RKO (cell line): Measurements from ENCODE around the gene GPR3.
"Not testable (repeated sequence)": the region's sequence is repeated elsewhere in the genome, so short reads cannot be mapped to it uniquely, and the experiment has no call there.

Experiments
- DNase-seq: peaks from one replicate; pipeline ENCODE4 v3.0.0-alpha.2; 2016; ENCODE audit warnings: low spot score

The GPR3 gene

DNA sequence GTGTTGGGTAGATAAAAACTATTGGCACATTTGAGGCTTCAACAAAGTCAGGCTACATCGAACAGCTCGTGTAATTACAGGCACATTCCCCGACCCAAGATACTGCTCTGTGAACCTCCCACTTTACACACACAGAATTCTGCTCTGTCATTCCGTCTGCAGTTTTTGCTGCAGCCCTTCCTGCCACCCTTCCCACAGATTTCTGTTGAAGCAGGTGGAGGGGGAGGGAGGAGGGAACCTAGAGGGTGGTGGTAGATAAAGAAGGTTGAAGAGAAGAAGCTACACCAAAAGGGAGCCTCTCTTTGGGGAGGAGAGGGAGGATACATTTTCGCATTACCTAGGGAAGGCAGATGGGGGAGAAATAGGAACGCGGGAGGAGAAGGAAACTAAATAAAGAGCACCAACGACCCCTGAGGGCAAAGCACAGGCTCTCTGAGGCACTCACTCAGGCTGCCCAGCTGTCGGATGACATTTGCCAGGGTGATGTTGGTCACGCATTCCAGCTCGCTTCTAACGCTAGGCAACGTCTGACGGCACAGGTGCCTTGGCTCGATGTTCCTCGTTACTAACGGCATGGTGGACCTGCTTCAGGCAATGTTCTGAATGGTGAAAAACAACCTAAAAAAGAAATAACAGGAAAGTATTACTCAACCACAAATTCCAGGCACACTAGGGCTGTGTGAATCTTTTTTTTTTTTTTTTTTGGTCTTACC, 36.0 kb downstream of the GPR3 start:
- DNase-seq, result no peak

DNA sequence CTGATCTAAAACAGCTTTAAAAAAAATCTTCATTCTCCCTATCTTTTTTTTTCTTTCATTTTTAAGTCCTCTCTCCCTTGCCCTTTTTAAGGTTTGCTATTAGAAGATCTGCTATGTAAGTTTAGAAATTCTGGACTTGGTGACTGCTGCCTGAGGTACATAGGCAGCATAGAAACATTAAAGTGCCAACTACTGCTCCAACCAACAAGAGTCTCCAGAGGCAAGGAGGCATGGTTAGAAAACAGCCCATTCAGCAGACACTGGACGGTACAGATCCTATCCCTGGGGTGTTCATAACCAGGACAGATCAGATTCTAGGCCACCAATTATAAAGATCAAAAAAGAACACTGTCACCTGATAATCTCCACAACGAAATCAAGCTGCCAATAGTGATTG, 36.6 kb downstream of the GPR3 start:
- DNase-seq, result no peak

DNA sequence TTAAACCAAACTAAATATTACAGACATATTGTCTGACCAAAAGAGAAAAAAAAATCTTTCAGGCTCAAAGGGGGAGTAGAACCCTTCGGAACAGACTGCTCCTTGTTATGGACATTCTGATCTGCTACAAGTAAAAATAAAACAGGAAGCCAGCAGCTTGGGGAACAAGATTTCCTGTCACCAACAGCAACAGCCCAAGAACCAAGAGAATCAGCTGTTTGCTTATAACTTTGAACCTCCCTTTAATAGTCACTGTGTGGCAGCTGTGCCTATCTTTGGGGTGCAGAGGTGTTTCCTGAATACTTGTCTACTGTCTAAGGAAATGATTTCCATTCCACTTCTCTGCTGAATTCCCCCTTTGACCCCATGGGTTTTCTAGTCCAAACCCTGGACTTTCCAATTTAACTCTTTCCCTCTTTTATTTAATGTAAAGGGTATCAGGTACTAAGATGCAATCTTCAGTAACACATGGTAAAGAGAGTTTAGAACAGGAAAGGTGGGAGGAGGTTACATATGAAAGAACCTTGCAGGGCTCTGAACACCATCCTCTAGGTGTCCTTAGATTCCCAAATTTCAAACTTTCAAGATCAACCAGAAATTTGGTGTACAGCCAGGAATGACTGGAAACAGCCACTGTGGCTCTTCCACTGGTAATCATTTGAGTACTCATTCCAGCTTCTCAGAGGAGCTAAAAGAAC, 38.6 kb downstream of the GPR3 start:
- no peak for DNase-seq

DNA sequence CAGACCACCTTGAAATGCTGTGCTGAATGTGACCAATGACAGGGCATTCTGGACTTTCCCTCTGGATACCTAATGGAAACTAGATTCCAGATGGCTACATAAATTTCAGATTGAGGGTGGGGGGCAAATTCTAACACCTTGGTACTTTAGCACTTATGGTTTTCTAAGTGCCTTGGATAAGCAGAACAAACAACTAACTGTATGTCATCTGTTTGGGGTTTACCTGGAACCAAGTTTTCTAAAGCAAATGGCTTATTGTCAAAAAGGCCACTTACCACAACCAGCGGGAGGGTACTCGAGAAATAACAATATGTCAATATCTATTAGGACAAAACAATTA, 39.1 kb downstream of the GPR3 start:
- DNase-seq, result no peak

DNA sequence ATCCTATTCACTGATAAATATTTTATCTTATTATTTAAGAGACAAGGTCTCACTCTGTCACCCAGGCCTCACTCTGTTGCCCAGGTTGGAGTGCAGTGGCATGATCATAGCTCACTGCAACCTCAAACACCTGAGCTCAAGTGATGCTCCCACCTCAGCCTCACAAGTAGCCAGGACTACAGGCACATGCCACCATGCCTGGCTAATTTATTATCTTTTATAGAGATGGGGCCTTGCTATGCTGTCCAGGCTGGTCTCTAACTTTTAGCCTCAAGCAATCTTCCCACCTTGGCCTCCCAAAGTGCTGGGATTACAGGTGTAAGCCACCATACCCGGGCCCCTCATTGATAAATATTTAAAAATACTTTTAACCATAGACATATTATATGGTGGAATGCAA, 40.3 kb downstream of the GPR3 start:
- not testable (repeated sequence) for DNase-seq

DNA sequence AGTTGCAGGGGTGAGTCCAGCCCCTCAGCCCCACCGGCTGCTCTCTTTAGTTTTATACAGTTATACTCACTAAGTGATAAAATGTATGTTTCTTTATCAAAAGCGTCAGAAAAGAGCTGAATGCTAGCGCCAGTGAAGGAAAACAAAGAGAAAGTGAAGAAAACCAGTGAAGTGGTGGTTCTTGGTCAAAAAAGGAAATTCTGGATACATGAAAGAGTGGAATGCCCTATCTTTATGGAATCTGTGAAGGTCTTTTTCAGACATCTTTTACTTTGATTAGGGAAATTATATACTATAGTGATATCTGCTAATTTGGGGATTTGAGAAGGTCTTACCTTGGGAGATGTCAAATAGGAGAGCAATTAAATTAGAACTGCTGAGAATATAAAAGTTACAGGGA, 41.3 kb downstream of the GPR3 start:
- DNase-seq, result no peak

DNA sequence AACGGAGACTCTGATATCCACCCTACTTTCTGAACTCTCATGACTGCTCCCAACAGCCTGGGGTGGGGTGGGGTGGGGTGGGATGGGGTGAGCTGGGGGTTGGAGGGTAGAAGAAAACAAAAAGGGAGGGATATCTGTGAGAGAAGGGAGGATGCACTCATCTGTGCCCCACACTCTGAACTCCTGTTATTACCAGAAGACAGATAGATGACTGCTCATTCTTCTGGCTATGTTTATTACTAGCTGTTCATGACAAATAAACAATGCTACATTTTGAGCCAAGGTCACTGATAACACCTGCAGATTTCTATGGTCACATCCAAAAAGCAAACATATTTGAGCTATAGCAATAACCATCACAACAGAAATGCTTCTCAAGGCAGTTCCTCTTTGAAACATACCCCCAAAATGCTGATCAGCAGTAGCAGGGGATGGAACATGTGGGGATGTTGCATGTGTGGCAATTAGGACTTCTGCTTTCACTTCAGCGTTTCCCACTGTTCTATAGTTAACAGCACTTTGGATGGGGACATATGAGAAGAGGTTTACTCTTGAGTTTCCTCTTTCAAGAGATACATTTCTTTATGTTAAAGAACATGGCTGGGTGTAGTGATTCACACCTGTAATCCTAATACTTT, 43.3 kb downstream of the GPR3 start:
- DNase-seq, result no peak

DNA sequence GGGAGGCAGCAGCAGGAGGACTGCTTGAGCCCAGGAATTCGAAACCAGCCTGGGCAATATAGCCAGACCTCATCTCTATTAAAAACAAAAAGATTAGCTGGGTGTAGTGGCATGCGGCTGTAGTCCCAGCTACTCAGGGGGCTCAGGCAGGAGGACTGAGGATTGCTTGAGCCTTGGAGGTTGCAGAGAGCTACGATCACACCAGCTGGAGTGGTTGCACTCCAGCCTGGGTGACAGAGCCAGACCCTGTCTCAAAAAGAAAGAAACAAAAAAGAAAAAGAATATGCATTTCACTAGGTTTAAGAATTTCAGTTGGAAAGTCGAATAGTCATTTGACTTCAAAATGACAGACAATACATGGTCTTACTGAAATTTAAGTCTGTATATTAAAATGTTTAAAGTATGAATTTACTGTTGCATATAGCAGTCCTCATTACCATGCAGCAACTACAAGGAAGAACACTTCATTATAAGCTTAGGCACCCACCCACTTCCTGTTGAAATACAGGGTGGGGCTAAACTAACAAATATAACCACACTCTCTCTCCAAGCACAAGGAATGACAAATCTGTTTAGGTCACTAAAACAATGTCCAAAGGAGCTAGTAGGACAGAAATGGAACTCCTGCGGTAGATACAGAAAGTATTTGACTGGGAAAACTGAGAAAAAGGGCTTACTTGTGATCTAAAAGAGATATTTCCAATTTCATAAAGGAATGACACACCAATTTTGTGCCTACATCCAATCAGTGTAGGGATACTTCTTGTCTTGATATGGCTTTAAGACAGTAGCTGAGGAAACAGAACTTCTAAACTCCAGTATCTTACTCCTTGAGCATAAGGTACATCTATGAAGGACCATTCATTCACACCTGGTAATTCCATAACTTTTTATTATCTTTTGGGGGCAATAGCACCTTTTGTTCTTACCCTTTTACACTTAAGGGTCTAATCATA, 44.1 kb downstream of the GPR3 start:
- DNase-seq, result peak; percentile 13

DNA sequence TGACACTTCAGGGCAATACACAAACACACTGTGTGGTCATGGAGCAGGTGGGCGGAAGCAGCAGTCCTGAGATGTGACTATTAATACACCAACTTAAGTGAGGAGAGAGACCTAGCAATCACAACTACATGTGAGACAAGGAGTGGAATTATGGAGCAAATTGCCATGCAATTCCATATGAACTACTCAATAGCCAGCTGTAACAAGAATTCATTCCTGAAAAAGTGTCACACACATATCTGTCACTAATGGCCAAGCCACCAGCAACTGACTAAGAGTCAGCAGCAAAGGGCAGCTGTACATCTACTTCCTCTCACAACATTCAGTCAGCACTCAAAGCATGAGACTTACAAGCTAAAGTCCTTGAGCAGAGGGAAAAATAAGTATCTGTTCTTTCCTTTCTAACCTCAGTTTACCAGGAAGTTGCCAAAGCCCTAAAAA, 46.2 kb downstream of the GPR3 start:
- DNase-seq, result no peak

DNA sequence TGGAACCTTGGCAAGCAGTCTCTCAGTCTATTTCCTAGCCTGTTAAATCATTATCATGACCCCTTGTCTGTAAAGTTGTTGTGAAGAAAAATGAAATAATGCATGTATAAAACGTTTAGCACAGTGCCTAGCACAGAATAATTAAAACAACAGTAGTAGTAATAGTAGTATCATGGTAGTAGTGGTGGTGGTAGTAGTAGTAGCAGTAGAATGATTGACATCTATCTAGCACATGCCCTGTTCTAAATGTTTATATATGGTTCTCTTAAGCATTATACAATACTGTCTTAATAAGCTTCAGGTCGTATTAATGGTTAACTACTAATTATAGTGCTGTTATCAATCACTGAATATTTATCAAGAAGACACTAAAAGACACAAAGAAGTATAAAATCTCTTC, 46.7 kb downstream of the GPR3 start:
- DNase-seq, result no peak

DNA sequence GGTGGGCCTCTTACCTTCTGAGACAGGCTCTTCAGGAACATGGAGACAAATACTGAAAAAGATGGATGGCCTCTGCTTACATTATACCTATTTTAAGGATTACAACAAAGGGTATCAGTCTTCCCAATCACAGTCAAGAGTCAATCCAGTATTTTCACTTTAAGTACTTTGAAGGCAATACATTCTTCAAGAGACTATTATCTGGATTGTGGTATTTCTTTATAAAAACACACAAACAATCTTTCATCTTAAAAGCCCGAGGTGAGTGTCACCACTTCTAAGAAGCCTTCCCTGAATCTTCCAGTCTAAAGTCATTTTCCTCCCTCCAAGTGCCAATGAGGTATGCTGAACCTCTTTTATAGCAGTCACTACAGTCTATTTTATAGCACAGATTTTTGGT, 52.2 kb downstream of the GPR3 start:
- no peak for DNase-seq
